H1 (cell line): Measurements from ENCODE around the gene ASCC2. TPM values are rescaled to one million over a fixed set of nuclear protein-coding genes. Genes with fewer than 3 reads are reported as not detected.

Experiments used
- CTCF ChIP-seq, 3 experiments: IDR thresholded peaks; 1 replicate in 2 of 3; 2 replicates in 1 of 3; pipeline versions ENCODE4 v1.5.1 to v1.6.1; 2011; ENCODE audit warnings: low read length in 3 of 3, mild to moderate bottlenecking in 3 of 3, inconsistent platforms in 2 of 3, low read depth in 1 of 3, moderate library complexity in 1 of 3; ENCODE audit not compliant: insufficient read depth in 1 of 3; ENCODE audit errors: control extremely low read depth in 1 of 3
- polyA plus RNA-seq, 7 experiments: library from polyadenylated mRNA; depleted of rRNA in 3 of 7; stranded (reverse) in 5 of 7; unstranded in 2 of 7; fragments of >200 nt in 5 of 7; fragments of 200-250 nt in 2 of 7; gene quantifications; 1 replicate in 5 of 7; 2 replicates in 1 of 7; 4 replicates in 1 of 7; pipeline versions ENCODE4 v1.2.1 to v1.2.3, GENCODE V29; 2011 to 2013; ENCODE audit warnings: missing spikeins in 2 of 7, mixed read lengths in 2 of 7
- total RNA-seq: library from RNA; stranded (reverse); fragmentation: NEBNext Ultra II Directional; extraction: Animal tissue kit (Norgen Biotek cat#: 25700); gene quantifications from 2 replicates; pipeline ENCODE4 v1.2.1, GENCODE V29; 2021

ASCC2 gene
- total and polyA plus RNA-seq, 2 of the 8 experiments (the other 6 are each of a cell fraction or from before 2014, with no cell fraction given), result 35.0 to 35.8 TPM

DNA sequence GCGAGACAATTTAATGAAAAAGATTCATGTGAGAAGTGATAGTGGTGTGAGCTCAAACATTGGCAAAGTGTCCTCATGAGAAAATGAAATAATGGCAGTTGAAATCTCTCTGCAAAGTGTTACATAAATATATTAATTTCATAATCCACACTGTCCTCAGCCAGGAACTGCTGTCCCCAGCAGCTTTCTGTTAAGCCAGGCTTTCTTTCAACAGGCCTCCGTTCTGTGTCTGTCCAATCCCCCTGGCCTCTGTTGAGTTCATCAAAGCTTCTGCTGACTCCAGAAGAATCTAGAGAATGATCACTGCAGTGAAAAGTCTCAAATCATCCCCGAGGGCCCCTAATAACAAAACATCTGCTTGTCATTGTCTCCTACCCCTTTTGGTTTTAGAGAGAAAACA is 10.0 kb upstream of the ASCC2 start (continued):
- no peak for TF ChIP-seq CTCF (IDR thresholded peaks at IDR 0.05; ENCODE audit: control extremely low read depth in 1 of 3, insufficient read depth in 1 of 3, low read depth in 1 of 3, low read length in 3 of 3)
